ENCODE data around the gene AUP1. TPM values are rescaled to one million over a fixed set of nuclear protein-coding genes. Genes with fewer than 3 reads are reported as not detected.

Gene AUP1
- total and polyA plus RNA-seq, 10 of the 15 experiments (the other 5 are each of a cell fraction or from before 2014, with no cell fraction given) = 39.1 to 215 (median 138) TPM

- TF ChIP-seq, protein P1, sequence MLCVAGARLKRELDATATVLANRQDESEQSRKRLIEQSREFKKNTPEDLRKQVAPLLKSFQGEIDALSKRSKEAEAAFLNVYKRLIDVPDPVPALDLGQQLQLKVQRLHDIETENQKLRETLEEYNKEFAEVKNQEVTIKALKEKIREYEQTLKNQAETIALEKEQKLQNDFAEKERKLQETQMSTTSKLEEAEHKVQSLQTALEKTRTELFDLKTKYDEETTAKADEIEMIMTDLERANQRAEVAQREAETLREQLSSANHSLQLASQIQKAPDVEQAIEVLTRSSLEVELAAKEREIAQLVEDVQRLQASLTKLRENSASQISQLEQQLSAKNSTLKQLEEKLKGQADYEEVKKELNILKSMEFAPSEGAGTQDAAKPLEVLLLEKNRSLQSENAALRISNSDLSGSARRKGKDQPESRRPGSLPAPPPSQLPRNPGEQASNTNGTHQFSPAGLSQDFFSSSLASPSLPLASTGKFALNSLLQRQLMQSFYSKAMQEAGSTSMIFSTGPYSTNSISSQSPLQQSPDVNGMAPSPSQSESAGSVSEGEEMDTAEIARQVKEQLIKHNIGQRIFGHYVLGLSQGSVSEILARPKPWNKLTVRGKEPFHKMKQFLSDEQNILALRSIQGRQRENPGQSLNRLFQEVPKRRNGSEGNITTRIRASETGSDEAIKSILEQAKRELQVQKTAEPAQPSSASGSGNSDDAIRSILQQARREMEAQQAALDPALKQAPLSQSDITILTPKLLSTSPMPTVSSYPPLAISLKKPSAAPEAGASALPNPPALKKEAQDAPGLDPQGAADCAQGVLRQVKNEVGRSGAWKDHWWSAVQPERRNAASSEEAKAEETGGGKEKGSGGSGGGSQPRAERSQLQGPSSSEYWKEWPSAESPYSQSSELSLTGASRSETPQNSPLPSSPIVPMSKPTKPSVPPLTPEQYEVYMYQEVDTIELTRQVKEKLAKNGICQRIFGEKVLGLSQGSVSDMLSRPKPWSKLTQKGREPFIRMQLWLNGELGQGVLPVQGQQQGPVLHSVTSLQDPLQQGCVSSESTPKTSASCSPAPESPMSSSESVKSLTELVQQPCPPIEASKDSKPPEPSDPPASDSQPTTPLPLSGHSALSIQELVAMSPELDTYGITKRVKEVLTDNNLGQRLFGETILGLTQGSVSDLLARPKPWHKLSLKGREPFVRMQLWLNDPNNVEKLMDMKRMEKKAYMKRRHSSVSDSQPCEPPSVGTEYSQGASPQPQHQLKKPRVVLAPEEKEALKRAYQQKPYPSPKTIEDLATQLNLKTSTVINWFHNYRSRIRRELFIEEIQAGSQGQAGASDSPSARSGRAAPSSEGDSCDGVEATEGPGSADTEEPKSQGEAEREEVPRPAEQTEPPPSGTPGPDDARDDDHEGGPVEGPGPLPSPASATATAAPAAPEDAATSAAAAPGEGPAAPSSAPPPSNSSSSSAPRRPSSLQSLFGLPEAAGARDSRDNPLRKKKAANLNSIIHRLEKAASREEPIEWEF (IDR thresholded peaks at IDR 0.05; ENCODE audit: insufficient replicate concordance, low read depth, low read length) = no peak
- TF ChIP-seq, protein P2, sequence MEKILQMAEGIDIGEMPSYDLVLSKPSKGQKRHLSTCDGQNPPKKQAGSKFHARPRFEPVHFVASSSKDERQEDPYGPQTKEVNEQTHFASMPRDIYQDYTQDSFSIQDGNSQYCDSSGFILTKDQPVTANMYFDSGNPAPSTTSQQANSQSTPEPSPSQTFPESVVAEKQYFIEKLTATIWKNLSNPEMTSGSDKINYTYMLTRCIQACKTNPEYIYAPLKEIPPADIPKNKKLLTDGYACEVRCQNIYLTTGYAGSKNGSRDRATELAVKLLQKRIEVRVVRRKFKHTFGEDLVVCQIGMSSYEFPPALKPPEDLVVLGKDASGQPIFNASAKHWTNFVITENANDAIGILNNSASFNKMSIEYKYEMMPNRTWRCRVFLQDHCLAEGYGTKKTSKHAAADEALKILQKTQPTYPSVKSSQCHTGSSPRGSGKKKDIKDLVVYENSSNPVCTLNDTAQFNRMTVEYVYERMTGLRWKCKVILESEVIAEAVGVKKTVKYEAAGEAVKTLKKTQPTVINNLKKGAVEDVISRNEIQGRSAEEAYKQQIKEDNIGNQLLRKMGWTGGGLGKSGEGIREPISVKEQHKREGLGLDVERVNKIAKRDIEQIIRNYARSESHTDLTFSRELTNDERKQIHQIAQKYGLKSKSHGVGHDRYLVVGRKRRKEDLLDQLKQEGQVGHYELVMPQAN (conservative IDR thresholded peaks at IDR 0.05) = no peak
- TF ChIP-seq POU2F2 (IDR thresholded peaks at IDR 0.05; ENCODE audit: borderline replicate concordance, low read depth, low read length) = no peak
- TF ChIP-seq PML (IDR thresholded peaks at IDR 0.05; ENCODE audit: low read length) = no peak
These were observed 28.0 kb downstream of the AUP1 start (continued) for GRCh38 chr2:74501335-74502071.

Measured in GM12878 (cell line).